Right renal cortex interstitium (tissue), 3 donors: ENCODE results near the gene DNAH11. TPM values are rescaled to one million over a fixed set of nuclear protein-coding genes. Genes with fewer than 3 reads are reported as not detected.
"Not testable (repeated sequence)": the region's sequence is repeated elsewhere in the genome, so short reads cannot be mapped to it uniquely, and the experiment has no call there.

ENCODE experiments used
- DNase-seq, 3 donors: peaks; one replicate each; pipeline ENCODE4 v3.0.0-alpha.2; 2013; ENCODE audit warnings: low read depth in 3 of 3, low spot score in 2 of 3
- polyA plus RNA-seq, 3 donors: library from polyadenylated mRNA; unstranded; fragments of 120-200 nt; gene quantifications; one replicate each; pipeline ENCODE4 v1.2.1, GENCODE V29; 2013; ENCODE audit not compliant: insufficient read length in 3 of 3

Gene DNAH11
- polyA plus RNA-seq, 3 donors = 1.6 to 2.2 (median 1.9) TPM

GRCh38 chr7:21616796-21617436, 74.1 kb downstream of the DNAH11 start:
- DNase-seq = no peak

GRCh38 chr7:21617513-21617912, 74.7 kb downstream of the DNAH11 start:
- DNase-seq = no peak

- no peak for DNase-seq
Measured at GRCh38 chr7:21617916-21618390, 75.1 kb downstream of the DNAH11 start.

- DNase-seq = no peak
Measured at GRCh38 chr7:21618706-21619105, 75.9 kb downstream of the DNAH11 start.

GRCh38 chr7:21620054-21620453, 77.2 kb downstream of the DNAH11 start:
- DNase-seq = no peak

- no peak for DNase-seq
Measured at GRCh38 chr7:21624320-21624719, 81.5 kb downstream of the DNAH11 start.

- no peak for DNase-seq
Measured at GRCh38 chr7:21636694-21637093, 93.9 kb downstream of the DNAH11 start.

GRCh38 chr7:21639206-21639868, 96.5 kb downstream of the DNAH11 start:
- no peak for DNase-seq

- no peak for DNase-seq
Measured at GRCh38 chr7:21640105-21640504, 97.3 kb downstream of the DNAH11 start.

- no peak for DNase-seq
Measured at GRCh38 chr7:21641546-21641945, 98.7 kb downstream of the DNAH11 start.

- no peak for DNase-seq
Measured at GRCh38 chr7:21642422-21642821, 99.6 kb downstream of the DNAH11 start.

- no peak for DNase-seq
Measured at GRCh38 chr7:21651697-21652096, 108.9 kb downstream of the DNAH11 start.

GRCh38 chr7:21653623-21654022, 110.8 kb downstream of the DNAH11 start:
- DNase-seq = no peak

- no peak for DNase-seq
Measured at GRCh38 chr7:21656081-21656480, 113.2 kb downstream of the DNAH11 start.

GRCh38 chr7:21656796-21657195, 114.0 kb downstream of the DNAH11 start:
- no peak for DNase-seq

GRCh38 chr7:21670496-21670895, 127.7 kb downstream of the DNAH11 start:
- DNase-seq = no peak

- DNase-seq = no peak
Measured at GRCh38 chr7:21671859-21672258, 129.0 kb downstream of the DNAH11 start.

- no peak for DNase-seq
Measured at GRCh38 chr7:21675255-21675654, 132.4 kb downstream of the DNAH11 start.

- no peak for DNase-seq
Measured at GRCh38 chr7:21690705-21691104, 147.9 kb downstream of the DNAH11 start.

- DNase-seq = not testable (repeated sequence)
Measured at GRCh38 chr7:21691146-21691545, 148.3 kb downstream of the DNAH11 start.

- DNase-seq = not testable (repeated sequence)
Measured at GRCh38 chr7:21700587-21700986, 157.7 kb downstream of the DNAH11 start.

- DNase-seq = no peak
Measured at GRCh38 chr7:21702303-21702702, 159.5 kb downstream of the DNAH11 start.
